Sigmoid colon (tissue), 3 donors: ENCODE data around the gene IL36B.

Experiments used
- CTCF ChIP-seq, 4 experiments: fragments of 450-650 bp in 3 of 4; fragments of 200-600 bp in 1 of 4; IDR thresholded peaks; one replicate each; pipeline ENCODE4 v1.5.1; 2016 to 2019; ENCODE audit warnings: antibody characterized with exemption in 4 of 4, mild to moderate bottlenecking in 3 of 4, moderate library complexity in 2 of 4
- POLR2A ChIP-seq, 2 donors: fragments of 450-650 bp; IDR thresholded peaks; one replicate each; pipeline ENCODE4 v1.6.1; 2016; ENCODE audit warnings: antibody characterized with exemption in 2 of 2, mild to moderate bottlenecking in 2 of 2, moderate library complexity in 2 of 2

DNA sequence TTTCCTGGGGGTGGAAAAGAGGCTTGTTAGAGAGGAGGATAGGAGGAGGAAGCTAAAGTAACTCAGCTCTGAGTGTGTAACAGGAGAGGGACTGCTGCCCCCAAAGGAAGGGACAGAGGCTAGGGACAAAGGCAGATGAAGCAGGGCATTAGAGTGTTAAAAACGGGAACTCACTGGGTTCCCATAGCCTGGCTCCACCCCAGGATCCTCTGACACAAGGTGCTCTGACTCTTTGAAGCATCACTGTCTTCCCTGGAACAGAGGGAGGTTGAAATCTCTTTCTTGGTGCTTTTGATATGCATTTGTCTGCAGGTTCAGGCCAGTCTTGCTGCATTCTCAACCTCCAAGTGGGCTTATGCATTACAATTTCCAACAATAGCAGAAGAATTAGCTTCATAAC lies 24.6 kb downstream of the IL36B start:
- TF ChIP-seq POLR2A (IDR thresholded peaks at IDR 0.05) (no peak), CTCF (IDR thresholded peaks at IDR 0.05) (no peak)
